PFSK-1 (cell line): Measurements from ENCODE around the gene ITGA8.

Source experiments
- POLR2AphosphoS5 ChIP-seq: IDR thresholded peaks from 2 replicates; pipeline ENCODE4 v1.6.1; 2012; ENCODE audit warnings: low read depth, mild to moderate bottlenecking, control low read depth, low read length, moderate library complexity
- TAF1 ChIP-seq: IDR thresholded peaks from 2 replicates; pipeline ENCODE4 v1.6.1; 2012; ENCODE audit warnings: low read length, control low read depth, borderline replicate concordance; ENCODE audit not compliant: insufficient read depth

DNA sequence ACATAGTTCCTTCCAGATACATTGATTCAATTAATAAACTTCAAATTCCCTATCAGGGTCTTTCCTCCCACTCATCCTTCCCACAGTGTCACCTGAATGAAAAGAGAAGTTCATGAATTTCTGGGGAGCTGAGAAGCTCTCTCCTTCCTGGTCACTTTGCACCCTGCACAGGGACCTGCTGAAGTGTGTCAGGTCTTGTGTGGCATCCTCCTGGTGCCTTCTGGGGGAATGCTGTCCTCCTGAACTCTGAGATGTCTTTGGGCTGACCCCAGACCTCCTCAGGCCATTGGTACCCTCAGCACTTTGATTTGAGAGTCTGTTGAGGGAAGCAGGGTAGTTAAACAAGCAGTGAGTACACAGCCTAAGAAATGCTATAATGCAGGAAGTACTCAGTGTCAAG, 39.5 kb upstream of the ITGA8 start:
- TF ChIP-seq POLR2AphosphoS5 (no peak), TAF1 (no peak)
